HG02610 (cell line): ENCODE measurements around the gene PDS5A.
"Not testable (repeated sequence)": the region's sequence is repeated elsewhere in the genome, so short reads cannot be mapped to it uniquely, and the experiment has no call there.

Source experiments
- ATAC-seq: cut with Tn5 transposase; IDR thresholded peaks from one replicate; pipeline ENCODE4 v1.9.1; 2021; ENCODE audit warnings: mild to moderate bottlenecking, moderate library complexity; ENCODE audit not compliant: unreplicated experiment

The PDS5A gene

GRCh38 chr4:39838431-39838830 lies 139.3 kb downstream of the PDS5A start:
- ATAC-seq = not testable (repeated sequence)

- no peak for ATAC-seq
These were observed 143.4 kb downstream of the PDS5A start for GRCh38 chr4:39834269-39834668.

DNA sequence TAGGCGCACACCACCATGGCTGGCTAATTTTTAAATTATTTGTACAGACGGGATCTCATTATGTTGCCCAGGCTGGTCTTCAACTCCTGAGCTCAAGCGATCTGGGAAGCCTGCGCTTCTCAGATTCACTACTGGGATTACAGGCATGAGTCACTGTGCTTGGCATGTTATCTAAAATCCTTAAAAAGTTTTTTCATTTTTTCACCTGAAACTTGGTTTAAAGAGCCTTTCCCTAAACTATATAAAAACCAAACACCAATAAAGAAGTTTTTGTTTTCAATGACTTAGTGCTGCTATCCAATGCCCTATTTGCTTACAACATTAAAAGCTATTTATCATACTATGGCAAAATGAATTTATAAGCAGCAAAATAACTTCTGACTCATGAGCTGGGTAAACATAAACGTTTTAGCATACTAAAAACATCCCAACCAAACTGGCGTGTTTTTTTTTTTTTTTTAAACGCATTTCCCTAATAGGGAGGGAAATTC lies 151.9 kb downstream of the PDS5A start:
- ATAC-seq = no peak

- no peak for ATAC-seq
These were observed 152.6 kb downstream of the PDS5A start for GRCh38 chr4:39825090-39825489.

DNA sequence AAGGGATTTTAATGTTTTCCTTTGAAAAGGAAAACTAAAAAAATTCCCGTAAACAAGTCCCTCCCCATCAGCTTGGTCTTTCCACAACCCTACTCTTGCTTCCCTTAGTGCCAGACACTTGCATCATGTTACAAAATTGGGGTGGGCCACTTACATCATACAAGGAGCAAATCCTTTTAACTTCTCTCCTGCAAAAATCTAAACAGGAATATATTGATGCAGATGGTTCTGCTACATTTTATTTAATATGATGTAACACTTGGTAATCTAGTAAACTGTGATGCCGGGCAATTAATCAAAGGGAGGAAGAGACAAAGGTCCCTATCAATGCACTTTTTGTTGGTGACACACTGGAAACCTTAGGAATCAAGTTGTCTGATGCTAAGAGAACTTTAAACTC lies 154.5 kb downstream of the PDS5A start:
- no peak for ATAC-seq

DNA sequence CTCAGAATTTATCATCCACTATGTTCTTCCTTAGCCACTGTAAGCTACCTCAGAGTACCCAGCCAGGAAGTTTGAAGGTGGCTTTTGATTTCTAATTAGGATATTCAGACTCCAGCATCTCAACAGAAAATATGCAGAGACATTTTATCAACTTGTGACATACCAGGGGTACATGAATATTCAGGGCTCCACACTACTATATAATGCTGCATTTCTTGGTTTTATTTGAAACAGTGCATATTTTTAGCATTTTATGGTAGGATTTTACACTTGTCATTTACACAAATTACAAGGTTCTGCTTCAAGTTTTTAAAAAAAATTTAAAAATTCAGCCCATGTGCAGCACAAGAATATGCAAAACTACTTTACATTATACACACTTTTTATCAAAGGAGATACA lies 155.0 kb downstream of the PDS5A start:
- no peak for ATAC-seq

DNA sequence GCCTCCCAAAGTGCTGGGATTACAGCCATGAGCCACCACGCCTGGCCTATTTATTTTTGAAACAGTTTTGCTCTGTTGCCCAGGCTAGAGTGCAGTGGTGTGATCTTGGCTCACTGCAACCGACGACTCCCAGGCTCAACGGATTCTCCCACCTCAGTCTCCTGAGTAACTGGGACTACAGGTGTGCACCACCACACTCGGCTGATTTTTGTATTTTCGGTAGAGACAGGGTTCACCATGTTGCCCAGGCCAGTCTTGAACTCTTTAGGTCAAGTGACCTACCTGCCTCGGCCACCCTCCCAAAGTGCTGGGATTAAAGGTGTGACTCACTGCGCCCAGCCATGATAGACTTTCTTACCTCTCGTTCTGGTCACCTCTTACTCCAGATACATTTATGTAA lies 155.8 kb downstream of the PDS5A start:
- no peak for ATAC-seq

DNA sequence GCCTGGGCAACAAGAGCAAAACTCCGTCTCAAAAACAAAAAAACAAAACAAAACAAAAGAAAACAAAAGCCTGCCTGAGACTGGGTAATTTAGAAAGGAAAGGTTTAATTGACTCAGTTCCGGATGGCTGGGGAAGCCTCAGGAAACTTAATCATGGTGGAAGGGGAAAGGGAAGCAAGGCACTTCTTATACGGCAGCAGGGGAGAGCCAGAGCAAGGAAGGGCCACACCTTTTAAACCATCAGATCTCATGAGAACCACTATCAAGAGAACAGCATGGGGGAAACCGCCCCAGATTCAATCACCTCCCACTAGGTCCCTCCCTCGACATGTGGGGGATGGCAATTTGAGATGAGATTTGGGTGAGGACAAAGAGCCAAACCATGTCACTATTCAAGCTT lies 157.5 kb downstream of the PDS5A start:
- ATAC-seq = no peak

- no peak for ATAC-seq
These were observed 159.1 kb downstream of the PDS5A start for GRCh38 chr4:39818646-39819045.

GRCh38 chr4:39814403-39815185 lies 163.1 kb downstream of the PDS5A start:
- ATAC-seq = no peak

- not testable (repeated sequence) for ATAC-seq
These were observed 163.9 kb downstream of the PDS5A start for GRCh38 chr4:39813761-39814160.

GRCh38 chr4:39813033-39813432 lies 164.7 kb downstream of the PDS5A start:
- ATAC-seq = not testable (repeated sequence)

DNA sequence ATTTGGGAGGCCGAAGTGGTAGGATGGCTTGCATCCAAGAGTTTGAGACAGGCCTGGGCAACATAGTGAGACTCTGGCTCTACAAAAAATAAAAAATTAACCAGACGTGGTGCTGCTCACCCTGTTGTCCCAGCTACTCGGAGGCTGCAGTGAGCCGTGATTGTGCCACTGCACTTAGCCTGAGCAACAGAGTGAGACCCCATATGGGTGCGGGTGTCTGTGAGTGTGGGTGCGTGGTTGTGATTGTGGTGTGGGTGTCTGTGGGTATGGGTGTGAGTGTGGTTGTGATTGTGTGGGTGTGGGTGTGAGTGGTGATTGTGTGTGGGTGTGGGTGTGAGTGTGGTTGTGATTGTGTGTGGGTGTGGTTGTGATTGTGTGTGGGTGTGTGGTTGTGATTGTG lies 165.2 kb downstream of the PDS5A start:
- no peak for ATAC-seq

GRCh38 chr4:39808231-39808749 lies 169.4 kb downstream of the PDS5A start:
- no peak for ATAC-seq

DNA sequence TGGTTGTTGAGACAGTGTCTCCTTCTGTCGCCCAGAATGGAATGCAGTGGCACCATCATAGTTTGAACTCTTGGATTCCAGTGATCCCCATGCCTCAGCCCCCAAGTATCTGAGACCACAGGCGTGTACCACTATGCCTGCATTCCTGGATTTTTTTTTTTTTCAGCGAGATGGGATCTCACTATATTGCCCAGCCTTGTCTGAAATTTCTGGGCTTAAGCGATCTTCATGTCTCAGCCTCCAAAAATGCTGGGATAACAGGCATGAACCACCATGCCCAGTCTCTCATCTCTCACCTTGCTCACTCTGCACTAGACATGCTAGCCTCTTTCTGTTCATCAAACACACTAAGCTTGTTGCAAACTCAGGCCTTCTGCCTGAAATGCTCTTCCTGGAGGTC lies 175.7 kb downstream of the PDS5A start:
- no peak for ATAC-seq

GRCh38 chr4:39792976-39793375 lies 184.7 kb downstream of the PDS5A start:
- not testable (repeated sequence) for ATAC-seq

DNA sequence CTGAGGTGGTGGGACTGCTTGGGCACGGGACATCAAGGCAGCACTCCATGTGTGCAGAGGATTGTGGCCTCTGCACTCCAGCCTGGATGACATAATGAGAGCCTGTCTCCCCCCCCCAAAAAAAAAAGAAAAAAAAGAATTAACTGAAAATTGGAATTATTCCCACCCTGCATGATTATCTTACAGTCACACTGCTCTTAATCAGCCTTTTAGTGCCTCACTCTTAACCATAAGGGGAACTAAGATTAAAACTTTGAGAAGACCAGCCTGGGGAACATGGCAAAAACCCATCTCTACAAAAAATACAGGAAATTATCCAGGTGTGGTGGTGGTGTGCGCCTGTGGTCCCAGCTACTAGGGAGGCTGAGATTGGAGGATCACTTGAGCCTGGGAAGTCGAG lies 185.2 kb downstream of the PDS5A start:
- no peak for ATAC-seq

DNA sequence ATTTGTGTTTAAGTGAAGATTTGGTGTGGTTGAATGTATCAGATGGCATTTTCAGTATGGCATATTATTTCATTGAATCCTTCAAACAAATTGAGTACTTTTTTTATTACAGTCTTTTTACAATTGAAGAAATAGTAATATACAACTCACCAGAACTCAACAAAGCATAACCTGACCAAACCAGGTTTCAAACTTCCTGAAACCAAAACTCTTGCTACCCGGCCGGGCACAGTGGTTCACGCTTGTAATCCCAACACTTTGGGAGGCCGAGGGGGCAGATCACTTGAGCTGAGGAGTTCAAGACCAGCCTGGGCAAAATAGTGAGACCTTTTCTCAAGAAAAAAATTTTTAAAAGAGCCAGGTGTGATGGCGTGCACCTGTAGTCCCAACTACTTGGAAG lies 185.6 kb downstream of the PDS5A start:
- no peak for ATAC-seq

DNA sequence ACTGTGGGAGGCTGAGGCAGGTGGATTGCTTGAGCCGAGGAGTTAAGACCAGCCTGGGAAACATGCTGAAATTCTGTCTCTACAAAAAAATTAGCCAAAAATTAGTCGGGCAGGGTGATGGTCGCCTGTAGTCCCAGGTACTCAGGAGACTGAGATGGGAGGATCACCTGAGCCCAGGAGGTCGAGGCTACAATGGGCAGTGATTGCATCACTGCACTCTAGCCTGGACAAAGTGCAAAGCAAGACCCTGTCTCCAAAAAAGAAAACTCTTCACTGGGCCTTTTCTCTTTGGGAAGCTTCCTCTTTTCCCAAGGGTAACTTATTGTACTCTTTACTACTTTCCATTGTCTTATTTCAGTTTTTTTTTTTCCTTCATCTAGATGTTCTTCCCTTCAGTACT lies 190.9 kb downstream of the PDS5A start:
- no peak for ATAC-seq

DNA sequence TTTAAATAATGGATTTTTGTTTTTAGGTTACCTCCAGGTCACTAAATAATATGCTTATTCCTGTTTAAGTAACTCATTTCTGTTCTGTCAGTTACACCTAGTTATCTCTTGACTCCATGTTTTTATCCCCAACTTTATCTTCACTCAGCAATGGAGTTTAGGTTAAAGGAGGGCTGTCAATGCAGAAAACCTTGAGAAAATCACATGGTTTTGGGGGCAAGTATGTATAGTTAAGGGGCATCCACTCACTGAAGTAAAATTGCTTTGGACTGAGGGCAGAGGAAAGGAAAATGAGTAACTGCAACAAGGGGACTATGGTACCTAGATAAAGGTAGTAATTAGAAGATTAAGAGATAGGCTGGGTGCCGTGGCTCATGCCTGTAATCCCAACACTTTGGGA lies 192.6 kb downstream of the PDS5A start:
- no peak for ATAC-seq

- not testable (repeated sequence) for ATAC-seq
These were observed 195.7 kb downstream of the PDS5A start for GRCh38 chr4:39781988-39782387.
